ENCODE results near the gene EMC9.

EMC9 gene

GRCh38 chr14:24146978-24147760, 5.8 kb upstream of the EMC9 start, which contains the start of gene RNF31:
Gene RNF31 (plus strand): TSS chr14:24147498. CDS start chr14:24147699, 201 bp downstream.
- peak; percentile 98 for DNase-seq

GRCh38 chr14:24146453-24146977, 5.1 kb upstream of the EMC9 start, which contains the start of gene PSME2:
Gene PSME2 (minus strand): TSS chr14:24146610. CDS start chr14:24146581, 29 bp downstream.
- DNase-seq, result peak; percentile 98

GRCh38 chr14:24145690-24146452, 4.5 kb upstream of the EMC9 start:
- no peak for DNase-seq

- DNase-seq, result no peak
These were observed 3.8 kb upstream of the EMC9 start for GRCh38 chr14:24145219-24145618.

GRCh38 chr14:24144451-24144850, 3.1 kb upstream of the EMC9 start:
- no peak for DNase-seq

GRCh38 chr14:24143511-24143910, 2.1 kb upstream of the EMC9 start:
- DNase-seq, result no peak

GRCh38 chr14:24139272-24139934, 2.0 kb downstream of the EMC9 start:
- DNase-seq, result no peak

- DNase-seq, result no peak
These were observed 2.8 kb downstream of the EMC9 start for GRCh38 chr14:24138396-24139271.

- no peak for DNase-seq
These were observed 3.6 kb downstream of the EMC9 start for GRCh38 chr14:24137529-24138395.

- DNase-seq, result no peak
These were observed 4.5 kb downstream of the EMC9 start for GRCh38 chr14:24136684-24137528.

GRCh38 chr14:24135834-24136683, 5.3 kb downstream of the EMC9 start, which contains the start of gene PSME1:
Gene PSME1 (plus strand): TSS chr14:24136194. CDS start chr14:24136263, 69 bp downstream.
- peak; percentile 95 for DNase-seq

GRCh38 chr14:24135584-24135833, 5.9 kb downstream of the EMC9 start:
- no peak for DNase-seq

GRCh38 chr14:24133735-24134134, 7.7 kb downstream of the EMC9 start:
- no peak for DNase-seq

GRCh38 chr14:24132976-24133375, 8.4 kb downstream of the EMC9 start:
- no peak for DNase-seq

GRCh38 chr14:24132061-24132685, 9.2 kb downstream of the EMC9 start:
- peak; percentile 85 for DNase-seq

- no peak for DNase-seq
These were observed 9.8 kb downstream of the EMC9 start for GRCh38 chr14:24131549-24131966.

- no peak for DNase-seq
These were observed 10.5 kb downstream of the EMC9 start for GRCh38 chr14:24130717-24131548.

- no peak for DNase-seq
These were observed 11.0 kb downstream of the EMC9 start, which contains the start of gene FITM1 for GRCh38 chr14:24130380-24130716. Gene FITM1 (plus strand): TSS chr14:24130659. CDS start chr14:24131564, 905 bp downstream.

Measured in COR-L47 (cell line).